Ovary (tissue), 3 donors: ENCODE results near the gene MVP.

Experiments
- CTCF ChIP-seq, 3 donors: fragments of 450-650 bp in 2 of 3; fragments of 200-600 bp in 1 of 3; IDR thresholded peaks; one replicate each; pipeline versions ENCODE4 v1.5.1 to v1.8.0; 2016 to 2022; ENCODE audit warnings: antibody characterized with exemption in 3 of 3, mild to moderate bottlenecking in 1 of 3
- EP300 ChIP-seq: sonication (generic); formaldehyde crosslinking; IDR thresholded peaks from one replicate; pipeline ENCODE4 v1.6.1; 2017; ENCODE audit warnings: antibody characterized with exemption
- POLR2A ChIP-seq: fragments of 450-650 bp; IDR thresholded peaks from one replicate; pipeline ENCODE4 v1.6.1; 2017; ENCODE audit warnings: antibody characterized with exemption, mild to moderate bottlenecking, moderate library complexity
- donor health status: DM: no; HTN: no; CAD: no.

GRCh38 chr16:29821643-29822115 lies 1.4 kb downstream of the MVP start:
- no peak for TF ChIP-seq CTCF (IDR thresholded peaks at IDR 0.05)
- no peak for TF ChIP-seq POLR2A
- no peak for TF ChIP-seq EP300
